Stimulated activated CD4-positive, alpha-beta T cell treated with anti-CD3 and anti-CD28 coated beads, Interleukin-2, amount 100 ng/mL, for 4 hours (primary cell): ENCODE measurements around the gene SH3GLB2.
"Not testable (repeated sequence)": the region's sequence is repeated elsewhere in the genome, so short reads cannot be mapped to it uniquely, and the experiment has no call there.

Experiments used
- DNase-seq: peaks from one replicate; pipeline ENCODE4 v3.0.0-alpha.2; 2020; ENCODE audit warnings: low read depth

SH3GLB2 gene

GRCh38 chr9:128998462-128998861 is 29.7 kb downstream of the SH3GLB2 start:
- no peak for DNase-seq

- DNase-seq, result no peak
Measured at GRCh38 chr9:128995791-128996190, 32.3 kb downstream of the SH3GLB2 start.

GRCh38 chr9:128992995-128993394 is 35.1 kb downstream of the SH3GLB2 start:
- DNase-seq, result no peak

DNA sequence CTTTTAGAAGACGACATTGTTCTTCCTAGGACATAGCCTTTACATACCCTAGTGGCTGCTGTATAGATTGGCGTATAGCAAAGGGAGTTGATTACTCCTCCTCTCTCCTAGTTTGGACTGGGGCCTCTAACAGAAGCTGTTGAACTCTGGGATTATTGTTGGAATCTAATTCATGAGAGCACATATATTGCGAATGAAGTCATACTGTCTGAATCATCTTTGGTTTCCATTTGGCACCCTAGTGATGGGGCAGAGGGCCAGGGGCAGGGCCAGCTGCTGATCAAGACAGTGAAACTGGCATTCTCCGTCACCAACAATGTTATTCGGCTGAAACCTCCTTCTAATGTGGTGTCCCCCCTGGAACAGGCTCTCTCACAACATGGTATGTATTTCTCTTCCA is 40.3 kb downstream of the SH3GLB2 start:
- no peak for DNase-seq

GRCh38 chr9:128986671-128987070 is 41.5 kb downstream of the SH3GLB2 start:
- DNase-seq, result no peak

- no peak for DNase-seq
Measured at GRCh38 chr9:128983536-128983935, 44.6 kb downstream of the SH3GLB2 start.

GRCh38 chr9:128979111-128979510 is 49.0 kb downstream of the SH3GLB2 start:
- no peak for DNase-seq

DNA sequence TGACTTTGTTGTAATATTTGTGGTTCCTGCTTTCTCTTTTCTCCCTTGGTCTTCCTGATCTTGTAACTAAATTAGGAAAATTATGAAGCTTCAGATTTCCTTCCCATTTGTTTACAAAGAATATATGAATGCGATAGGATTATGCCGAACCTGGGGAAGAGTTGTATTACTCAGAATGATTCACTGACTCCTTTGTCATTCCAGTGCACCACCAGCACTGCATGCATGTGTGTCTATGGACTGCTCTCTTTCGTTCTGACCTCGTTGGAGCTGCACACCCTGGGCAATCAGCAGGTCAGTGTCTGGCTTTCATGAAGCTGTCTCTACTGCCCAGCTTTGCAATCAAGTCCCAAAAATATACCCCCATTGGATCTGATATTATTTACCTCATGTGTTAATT is 55.2 kb downstream of the SH3GLB2 start:
- DNase-seq, result no peak

DNA sequence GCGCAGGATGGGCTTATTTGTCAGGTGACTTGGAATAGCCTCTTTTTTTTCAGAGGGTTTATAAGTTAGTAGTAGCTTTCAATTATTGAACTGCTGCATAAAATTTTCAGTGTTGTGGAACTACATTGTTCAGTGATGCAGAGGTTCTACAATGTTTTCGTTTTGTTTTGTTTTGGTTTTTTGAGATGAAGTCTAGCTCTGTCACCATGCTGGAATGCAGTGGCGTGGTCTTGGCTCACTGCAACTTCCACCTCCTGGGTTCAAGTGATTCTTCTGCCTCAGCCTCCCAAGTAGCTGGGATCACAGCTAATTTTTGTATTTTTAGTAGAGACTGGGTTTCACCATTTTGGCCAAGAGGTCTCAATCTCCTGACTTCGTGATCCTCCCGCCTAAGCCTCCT is 58.6 kb downstream of the SH3GLB2 start:
- DNase-seq, result no peak

- DNase-seq, result not testable (repeated sequence)
Measured at GRCh38 chr9:128961403-128961802, 66.7 kb downstream of the SH3GLB2 start.
